Measurements from ENCODE around the gene SNRPD1.
"Not testable (repeated sequence)": the region's sequence is repeated elsewhere in the genome, so short reads cannot be mapped to it uniquely, and the experiment has no call there.

Gene SNRPD1

DNA sequence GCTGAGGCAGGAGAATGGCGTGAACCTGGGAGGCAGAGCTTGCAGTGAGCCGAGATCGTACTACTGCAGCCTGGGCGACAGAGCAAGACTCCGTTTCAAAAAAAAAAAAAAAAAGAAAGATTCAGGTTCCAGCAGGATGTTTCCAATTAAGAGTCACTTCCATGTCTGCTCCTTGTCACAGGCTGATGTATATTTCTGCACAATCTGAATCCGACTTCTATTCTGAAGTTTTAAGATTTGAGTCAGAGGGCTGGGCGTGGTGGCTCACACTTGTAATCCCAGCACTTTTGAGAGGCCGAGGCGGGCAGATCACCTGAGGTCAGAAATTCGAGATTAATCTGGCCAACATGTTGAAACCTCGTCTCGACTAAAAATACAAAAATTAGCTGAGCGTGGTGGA is 24.7 kb downstream of the SNRPD1 start:
- Histone ChIP-seq H3K36me3 (ENCODE audit: control insufficient read depth, insufficient read depth, low read length) (peaks cover 2% of the 10 kb centered on the region), H3K27me3 (replicated peaks; ENCODE audit: control insufficient read depth, insufficient read depth, low read length, poor library complexity, severe bottlenecking) (no peaks in the 10 kb centered on the region), H3K9me3 (ENCODE audit: control insufficient read depth, low read length) (no peaks in the 10 kb centered on the region), H3K27ac (ENCODE audit: insufficient read depth, low read length, poor library complexity, severe bottlenecking) (no peak overlapping the region), H3K4me1 (ENCODE audit: control insufficient read depth, insufficient read depth, low read length, poor library complexity, severe bottlenecking) (no peaks in the 10 kb centered on the region), H3K4me3 (ENCODE audit: insufficient read depth, low read depth, low read length, poor library complexity, severe bottlenecking) (no peak overlapping the region)
- no peak for DNase-seq

DNA sequence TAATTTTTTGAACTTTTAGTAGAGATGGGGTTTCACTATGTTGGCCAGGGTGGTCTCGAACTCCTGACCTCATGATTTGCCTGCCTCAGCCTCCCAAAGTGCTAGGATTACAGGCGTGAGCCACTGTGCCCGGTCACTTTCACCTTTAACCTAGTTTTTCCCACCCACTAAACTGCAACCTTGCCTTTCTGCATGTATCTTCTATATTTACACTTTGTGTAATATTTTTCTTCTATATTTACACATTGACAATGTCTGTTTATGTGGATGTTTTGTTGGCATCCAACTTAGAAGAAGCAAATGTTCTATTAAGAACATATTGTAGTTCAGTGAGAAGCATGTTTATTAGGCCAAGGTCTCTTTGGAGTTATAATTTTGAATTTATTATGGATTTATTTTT is 26.7 kb downstream of the SNRPD1 start:
- Histone ChIP-seq H3K36me3 (ENCODE audit: control insufficient read depth, insufficient read depth, low read length) (no peaks in the 10 kb centered on the region), H3K27me3 (replicated peaks; ENCODE audit: control insufficient read depth, insufficient read depth, low read length, poor library complexity, severe bottlenecking) (no peaks in the 10 kb centered on the region), H3K4me1 (ENCODE audit: control insufficient read depth, insufficient read depth, low read length, poor library complexity, severe bottlenecking) (no peaks in the 10 kb centered on the region), H3K9me3 (ENCODE audit: control insufficient read depth, low read length) (no peaks in the 10 kb centered on the region), H3K4me3 (ENCODE audit: insufficient read depth, low read depth, low read length, poor library complexity, severe bottlenecking) (no peak overlapping the region), H3K27ac (ENCODE audit: insufficient read depth, low read length, poor library complexity, severe bottlenecking) (no peak overlapping the region)
- no peak for DNase-seq

DNA sequence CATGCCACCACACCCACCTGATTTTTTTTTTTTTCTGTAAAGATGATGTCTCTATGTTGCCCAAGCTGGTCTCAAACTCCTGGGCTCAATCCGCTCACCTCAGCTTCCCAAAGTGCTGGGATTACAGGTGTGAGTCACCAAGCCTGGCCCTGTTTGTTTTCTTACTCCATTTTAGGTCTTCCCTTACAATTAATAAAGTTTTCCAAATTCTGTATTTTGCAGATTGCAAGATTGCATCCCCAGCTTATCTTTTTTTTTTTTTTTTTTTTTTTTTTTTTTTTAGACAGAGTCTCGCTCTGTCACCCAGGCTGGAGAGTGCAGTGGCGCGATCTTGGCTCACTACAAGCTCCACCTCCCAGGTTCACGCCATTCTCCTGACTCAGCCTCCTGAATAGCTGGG is 28.3 kb downstream of the SNRPD1 start:
- not testable (repeated sequence) for H3K4me1 ChIP-seq (ENCODE audit: control insufficient read depth, insufficient read depth, low read length, poor library complexity, severe bottlenecking); H3K4me3 ChIP-seq (ENCODE audit: insufficient read depth, low read depth, low read length, poor library complexity, severe bottlenecking); H3K27me3 ChIP-seq (replicated peaks; ENCODE audit: control insufficient read depth, insufficient read depth, low read length, poor library complexity, severe bottlenecking); DNase-seq; H3K27ac ChIP-seq (ENCODE audit: insufficient read depth, low read length, poor library complexity, severe bottlenecking); H3K36me3 ChIP-seq (ENCODE audit: control insufficient read depth, insufficient read depth, low read length); H3K9me3 ChIP-seq (ENCODE audit: control insufficient read depth, low read length)

DNA sequence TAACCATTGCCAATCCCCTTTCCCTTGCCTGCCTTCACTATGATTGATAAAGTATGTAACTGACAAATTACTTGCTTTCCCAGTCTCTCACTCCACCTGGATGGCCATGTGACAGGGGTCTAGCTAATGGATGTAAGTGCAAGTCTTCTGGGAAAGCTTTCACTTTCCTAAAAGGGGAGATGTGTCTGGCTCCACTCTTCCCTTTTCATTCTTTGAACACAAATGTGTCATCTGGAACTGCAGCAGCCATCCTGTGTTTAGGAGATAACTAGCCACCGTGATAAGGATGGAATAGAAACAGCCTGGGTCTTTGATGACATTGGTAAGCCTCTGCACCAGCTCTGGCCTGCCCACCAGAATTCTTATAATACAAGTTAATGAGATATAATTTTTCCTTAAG is 38.2 kb downstream of the SNRPD1 start:
- no peaks in the 10 kb centered on the region for H3K4me1 ChIP-seq (ENCODE audit: control insufficient read depth, insufficient read depth, low read length, poor library complexity, severe bottlenecking)
- H3K9me3 ChIP-seq (ENCODE audit: control insufficient read depth, low read length), result no peaks in the 10 kb centered on the region
- no peak overlapping the region for H3K27ac ChIP-seq (ENCODE audit: insufficient read depth, low read length, poor library complexity, severe bottlenecking)
- DNase-seq, result no peak
- H3K36me3 ChIP-seq (ENCODE audit: control insufficient read depth, insufficient read depth, low read length), result no peaks in the 10 kb centered on the region
- H3K27me3 ChIP-seq (replicated peaks; ENCODE audit: control insufficient read depth, insufficient read depth, low read length, poor library complexity, severe bottlenecking), result no peaks in the 10 kb centered on the region
- no peak overlapping the region for H3K4me3 ChIP-seq (ENCODE audit: insufficient read depth, low read depth, low read length, poor library complexity, severe bottlenecking)

DNA sequence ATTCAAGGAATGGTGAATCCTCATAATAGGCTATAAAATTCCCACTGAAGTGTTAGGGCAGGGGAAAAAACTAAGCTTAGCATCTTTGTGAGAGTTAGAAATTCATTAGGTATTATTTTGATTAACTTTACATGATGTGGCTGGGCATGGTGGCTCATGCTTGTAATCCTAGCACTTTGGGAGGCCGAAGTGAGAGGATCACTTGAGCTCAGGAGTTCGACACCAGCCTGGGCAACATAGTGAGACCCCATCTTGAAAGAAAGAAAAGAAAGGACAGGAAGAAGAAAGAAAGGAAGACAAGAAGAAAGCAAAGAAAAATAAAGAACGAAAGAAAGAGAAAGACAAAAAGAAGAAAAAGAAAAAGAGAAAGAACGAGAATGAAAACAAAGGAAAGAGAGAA is 40.0 kb downstream of the SNRPD1 start:
- H3K36me3 ChIP-seq (ENCODE audit: control insufficient read depth, insufficient read depth, low read length), result no peaks in the 10 kb centered on the region
- no peaks in the 10 kb centered on the region for H3K27me3 ChIP-seq (replicated peaks; ENCODE audit: control insufficient read depth, insufficient read depth, low read length, poor library complexity, severe bottlenecking)
- H3K4me1 ChIP-seq (ENCODE audit: control insufficient read depth, insufficient read depth, low read length, poor library complexity, severe bottlenecking), result no peaks in the 10 kb centered on the region
- no peak overlapping the region for H3K27ac ChIP-seq (ENCODE audit: insufficient read depth, low read length, poor library complexity, severe bottlenecking)
- no peak for DNase-seq
- H3K9me3 ChIP-seq (ENCODE audit: control insufficient read depth, low read length), result no peaks in the 10 kb centered on the region
- H3K4me3 ChIP-seq (ENCODE audit: insufficient read depth, low read depth, low read length, poor library complexity, severe bottlenecking), result no peak overlapping the region

DNA sequence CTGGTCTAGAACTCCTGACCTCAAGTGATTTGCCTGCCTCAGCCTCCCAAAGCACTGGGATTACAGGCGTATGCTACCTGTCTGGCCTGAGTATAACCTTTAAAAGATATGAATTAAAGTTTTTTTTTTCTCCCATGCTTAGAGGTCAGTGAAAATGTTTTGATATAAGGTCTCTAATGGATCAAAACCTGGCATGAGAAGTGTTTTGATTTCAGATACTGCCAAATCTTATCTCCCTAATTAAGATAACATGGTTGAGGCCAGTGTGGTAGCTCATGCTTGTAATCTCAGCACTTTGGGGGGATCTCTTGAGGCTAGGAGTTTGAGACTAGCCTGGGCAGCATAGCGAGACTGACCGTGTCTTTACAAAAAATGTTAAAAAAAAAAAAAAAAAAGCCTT is 41.2 kb downstream of the SNRPD1 start:
- Histone ChIP-seq H3K27ac (ENCODE audit: insufficient read depth, low read length, poor library complexity, severe bottlenecking) (no peak overlapping the region), H3K36me3 (ENCODE audit: control insufficient read depth, insufficient read depth, low read length) (no peaks in the 10 kb centered on the region), H3K9me3 (ENCODE audit: control insufficient read depth, low read length) (no peaks in the 10 kb centered on the region), H3K27me3 (replicated peaks; ENCODE audit: control insufficient read depth, insufficient read depth, low read length, poor library complexity, severe bottlenecking) (no peaks in the 10 kb centered on the region), H3K4me3 (ENCODE audit: insufficient read depth, low read depth, low read length, poor library complexity, severe bottlenecking) (no peak overlapping the region), H3K4me1 (ENCODE audit: control insufficient read depth, insufficient read depth, low read length, poor library complexity, severe bottlenecking) (no peaks in the 10 kb centered on the region)
- DNase-seq, result no peak

DNA sequence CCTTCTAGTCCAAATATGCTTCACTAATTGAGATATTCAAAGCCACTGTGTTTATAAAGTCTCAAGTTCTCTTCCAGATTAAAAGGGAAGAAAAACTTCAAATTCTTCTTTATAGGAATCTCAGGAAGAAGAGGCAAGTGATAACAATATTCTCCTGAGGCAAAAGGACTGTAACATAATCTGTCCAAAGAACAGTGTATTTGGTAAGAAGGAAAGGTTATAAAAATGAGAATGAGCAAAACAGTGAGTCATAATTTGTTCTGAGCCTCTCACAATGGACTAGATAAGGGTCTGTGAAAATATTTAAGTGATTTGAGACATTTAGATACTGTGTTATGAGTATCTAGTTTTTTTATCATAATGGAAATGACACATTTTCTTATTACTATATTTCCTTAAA is 44.3 kb downstream of the SNRPD1 start:
- H3K36me3 ChIP-seq (ENCODE audit: control insufficient read depth, insufficient read depth, low read length), result no peaks in the 10 kb centered on the region
- H3K4me3 ChIP-seq (ENCODE audit: insufficient read depth, low read depth, low read length, poor library complexity, severe bottlenecking), result no peak overlapping the region
- no peak overlapping the region for H3K27ac ChIP-seq (ENCODE audit: insufficient read depth, low read length, poor library complexity, severe bottlenecking)
- no peaks in the 10 kb centered on the region for H3K4me1 ChIP-seq (ENCODE audit: control insufficient read depth, insufficient read depth, low read length, poor library complexity, severe bottlenecking)
- no peaks in the 10 kb centered on the region for H3K27me3 ChIP-seq (replicated peaks; ENCODE audit: control insufficient read depth, insufficient read depth, low read length, poor library complexity, severe bottlenecking)
- DNase-seq, result no peak
- H3K9me3 ChIP-seq (ENCODE audit: control insufficient read depth, low read length), result no peaks in the 10 kb centered on the region

DNA sequence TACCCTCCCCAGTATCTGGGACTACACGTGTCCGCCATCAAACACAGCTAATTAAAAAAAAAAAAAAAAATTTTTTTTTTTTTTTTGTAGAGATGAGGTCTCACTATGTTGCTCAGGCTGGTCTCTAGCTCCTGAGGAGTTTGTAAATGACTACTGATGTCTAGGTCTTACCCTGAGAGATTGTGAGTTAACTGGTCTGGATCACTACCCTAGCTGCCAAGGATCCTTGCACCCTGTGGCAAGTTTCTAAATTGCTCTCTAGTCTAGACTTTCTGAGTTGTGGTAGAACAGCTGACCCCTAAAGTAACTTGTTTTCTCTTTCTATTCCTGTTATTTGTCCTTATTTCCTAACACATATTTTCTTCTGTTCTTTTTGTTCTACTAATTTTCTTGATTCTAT is 48.0 kb downstream of the SNRPD1 start:
- Histone ChIP-seq H3K4me1 (ENCODE audit: control insufficient read depth, insufficient read depth, low read length, poor library complexity, severe bottlenecking) (no peaks in the 10 kb centered on the region), H3K9me3 (ENCODE audit: control insufficient read depth, low read length) (no peaks in the 10 kb centered on the region), H3K27ac (ENCODE audit: insufficient read depth, low read length, poor library complexity, severe bottlenecking) (no peak overlapping the region), H3K27me3 (replicated peaks; ENCODE audit: control insufficient read depth, insufficient read depth, low read length, poor library complexity, severe bottlenecking) (no peaks in the 10 kb centered on the region), H3K36me3 (ENCODE audit: control insufficient read depth, insufficient read depth, low read length) (peaks cover 11% of the 10 kb centered on the region), H3K4me3 (ENCODE audit: insufficient read depth, low read depth, low read length, poor library complexity, severe bottlenecking) (no peak overlapping the region)
- DNase-seq, result no peak

DNA sequence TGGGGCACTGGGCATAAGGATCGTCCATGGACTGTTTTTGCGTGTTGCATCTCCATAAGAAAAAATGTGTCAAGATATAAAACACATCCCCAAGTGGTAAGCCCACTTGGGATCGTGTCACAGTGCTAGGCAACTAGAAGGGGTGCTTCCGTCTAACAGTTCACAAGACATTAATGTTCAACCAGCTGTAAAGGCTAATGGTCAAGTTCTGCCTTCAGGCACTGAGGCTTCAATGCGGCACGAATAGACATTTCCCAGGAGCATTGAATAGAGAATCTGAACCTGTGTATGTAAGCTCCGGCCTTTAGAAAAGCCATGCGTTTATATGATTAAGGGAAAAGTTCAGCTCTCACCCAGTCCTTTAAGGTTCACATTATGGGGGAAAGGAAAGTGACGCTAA is 50.5 kb downstream of the SNRPD1 start:
- Histone ChIP-seq H3K27me3 (replicated peaks; ENCODE audit: control insufficient read depth, insufficient read depth, low read length, poor library complexity, severe bottlenecking) (no peaks in the 10 kb centered on the region), H3K36me3 (ENCODE audit: control insufficient read depth, insufficient read depth, low read length) (peaks cover 11% of the 10 kb centered on the region), H3K27ac (ENCODE audit: insufficient read depth, low read length, poor library complexity, severe bottlenecking) (no peak overlapping the region), H3K4me3 (ENCODE audit: insufficient read depth, low read depth, low read length, poor library complexity, severe bottlenecking) (no peak overlapping the region), H3K9me3 (ENCODE audit: control insufficient read depth, low read length) (no peaks in the 10 kb centered on the region), H3K4me1 (ENCODE audit: control insufficient read depth, insufficient read depth, low read length, poor library complexity, severe bottlenecking) (no peaks in the 10 kb centered on the region)
- DNase-seq, result no peak

DNA sequence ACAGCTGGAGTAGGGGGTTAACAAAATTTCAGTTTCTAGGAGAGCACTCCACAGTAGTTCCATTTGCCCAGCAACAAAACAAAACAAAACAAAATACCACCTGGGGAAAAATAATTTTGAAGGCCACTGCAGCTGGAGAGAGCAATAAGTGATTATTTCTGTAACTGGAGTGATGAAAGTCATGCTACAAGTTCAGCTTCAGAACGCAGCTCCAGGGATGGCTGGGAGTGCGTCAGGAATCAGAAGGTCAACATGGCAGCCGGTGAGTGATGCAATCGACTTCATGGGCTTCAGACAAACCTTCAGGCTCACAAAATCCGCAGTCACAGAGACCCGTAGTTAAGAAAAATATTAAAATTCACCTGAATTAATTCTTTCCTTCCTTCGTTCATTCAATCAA is 51.5 kb downstream of the SNRPD1 start:
- Histone ChIP-seq H3K27ac (ENCODE audit: insufficient read depth, low read length, poor library complexity, severe bottlenecking) (no peak overlapping the region), H3K9me3 (ENCODE audit: control insufficient read depth, low read length) (no peaks in the 10 kb centered on the region), H3K4me3 (ENCODE audit: insufficient read depth, low read depth, low read length, poor library complexity, severe bottlenecking) (no peak overlapping the region), H3K36me3 (ENCODE audit: control insufficient read depth, insufficient read depth, low read length) (peaks cover 11% of the 10 kb centered on the region), H3K27me3 (replicated peaks; ENCODE audit: control insufficient read depth, insufficient read depth, low read length, poor library complexity, severe bottlenecking) (no peaks in the 10 kb centered on the region), H3K4me1 (ENCODE audit: control insufficient read depth, insufficient read depth, low read length, poor library complexity, severe bottlenecking) (no peaks in the 10 kb centered on the region)
- no peak for DNase-seq

DNA sequence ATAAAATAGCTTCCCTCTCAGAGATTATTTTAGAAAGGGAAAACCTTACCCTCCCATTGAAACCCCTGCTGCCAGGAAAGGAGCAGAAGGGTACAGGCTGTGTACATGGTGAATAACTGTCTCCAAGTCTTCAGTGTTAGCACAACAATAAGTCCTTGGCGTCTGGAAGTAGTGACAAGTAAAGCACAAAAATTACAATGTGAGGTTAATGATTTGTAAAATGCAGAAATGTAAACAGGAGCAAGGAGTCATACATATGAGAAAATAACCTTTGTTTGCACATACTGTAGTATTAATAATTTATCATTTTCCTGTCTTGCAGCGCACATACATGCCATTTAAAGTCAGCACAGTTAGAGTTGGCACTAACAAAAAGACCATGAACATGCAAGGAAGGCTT is 52.0 kb downstream of the SNRPD1 start:
- Histone ChIP-seq H3K36me3 (ENCODE audit: control insufficient read depth, insufficient read depth, low read length) (peaks cover 13% of the 10 kb centered on the region), H3K27ac (ENCODE audit: insufficient read depth, low read length, poor library complexity, severe bottlenecking) (no peak overlapping the region)

More for the DNA sequence above, 52.0 kb downstream of the SNRPD1 start:
- no peaks in the 10 kb centered on the region for H3K4me1 ChIP-seq (ENCODE audit: control insufficient read depth, insufficient read depth, low read length, poor library complexity, severe bottlenecking)
- no peak for DNase-seq
- no peaks in the 10 kb centered on the region for H3K27me3 ChIP-seq (replicated peaks; ENCODE audit: control insufficient read depth, insufficient read depth, low read length, poor library complexity, severe bottlenecking)
- H3K9me3 ChIP-seq (ENCODE audit: control insufficient read depth, low read length), result no peaks in the 10 kb centered on the region
- no peak overlapping the region for H3K4me3 ChIP-seq (ENCODE audit: insufficient read depth, low read depth, low read length, poor library complexity, severe bottlenecking)

Measured in effector memory CD4-positive, alpha-beta T cell (primary cell).